ENCODE measurements around the gene KCNIP1. TPM values are rescaled to one million over a fixed set of nuclear protein-coding genes. Genes with fewer than 3 reads are reported as not detected.

Gene KCNIP1
- total and polyA plus RNA-seq, 2 of the 8 experiments (the other 6 are each of a cell fraction or from before 2014, with no cell fraction given), result 0.52 to 0.83 TPM

DNA sequence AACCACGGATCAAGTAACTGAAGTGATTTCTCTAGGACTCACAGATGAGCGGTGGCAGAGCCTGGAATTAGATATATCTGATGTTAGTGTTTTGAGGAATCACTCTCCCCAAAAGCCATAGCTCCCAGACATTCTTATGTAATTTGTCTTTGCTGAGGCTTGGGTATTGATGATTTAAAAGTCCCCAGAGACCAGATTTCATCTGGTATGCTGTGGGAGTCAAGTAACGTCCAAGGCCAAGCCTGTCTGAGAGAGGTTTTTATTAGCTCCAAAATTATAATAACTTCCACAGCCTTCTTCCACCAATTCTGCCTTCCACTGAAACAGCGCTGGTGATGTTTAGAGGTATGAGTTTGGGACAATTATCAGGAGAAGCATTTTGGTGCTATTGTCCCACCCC is 21.3 kb upstream of the KCNIP1 start:
- H3K27me3 ChIP-seq (replicated peaks in 1 of 4; ENCODE audit: control insufficient read depth in 3 of 4, extremely low read depth in 1 of 4, insufficient read depth in 3 of 4, low read length in 3 of 4), result no peaks in the 10 kb centered on the region; a peak in 1 of 7 replicates
- H3K36me3 ChIP-seq (ENCODE audit: control insufficient read depth in 2 of 4, insufficient read depth in 4 of 4, low read length in 3 of 4), result no peaks in the 10 kb centered on the region
- no peaks in the 10 kb centered on the region for H3K9me3 ChIP-seq (ENCODE audit: insufficient read depth in 2 of 2, low read depth in 1 of 2, low read length in 1 of 2)
- H3K23me2 ChIP-seq (ENCODE audit: low read depth, low read length), result no peaks in the 10 kb centered on the region; the same call in 1 of the 2 replicates
- peak in 1 of 2 experiments; percentile 14 for DNase-seq (ENCODE audit: low read depth in 1 of 2, low spot score in 2 of 2)
- no peak overlapping the region for H2AFZ ChIP-seq (ENCODE audit: low read length)
- no peak overlapping the region for H3K4ac ChIP-seq (replicated peaks; ENCODE audit: insufficient read length, low read depth, low read length)
- no peak overlapping the region for H3K14ac ChIP-seq (ENCODE audit: insufficient read length)
- no peak overlapping the region for H2BK120ac ChIP-seq (replicated peaks; ENCODE audit: low read depth, low read length)
- no peak overlapping the region for H3K4me2 ChIP-seq (ENCODE audit: insufficient read depth in 1 of 2, low read depth in 2 of 2, low read length in 2 of 2)
- CTCF ChIA-PET (ENCODE audit: partially characterized antibody), result interaction anchor here (1.1 to 5.3 kb wide), 5 partner anchors 8 to 256 kb away, joined by 3 to 25 read pairs (median 3); no protein-coding TSS in a partner anchor
- no peak overlapping the region for H3K18ac ChIP-seq (ENCODE audit: extremely low read depth, low read length)
- no peak overlapping the region for H4K91ac ChIP-seq (replicated peaks; ENCODE audit: insufficient read length, low read length)
- no peak for TF ChIP-seq CHD1 (IDR thresholded peaks at IDR 0.05; ENCODE audit: low read depth, low read length)
- no peak for TF ChIP-seq RNF2 (IDR thresholded peaks at IDR 0.05; ENCODE audit: borderline replicate concordance, low read depth, low read length, missing control alignments, poor library complexity, severe bottlenecking)
- TF ChIP-seq JUND (IDR thresholded peaks at IDR 0.05; ENCODE audit: low read length), result no peak
- no peak for TF ChIP-seq SUZ12 (IDR thresholded peaks at IDR 0.05; ENCODE audit: low read length)
- no peak overlapping the region for H4K5ac ChIP-seq (ENCODE audit: insufficient read length, low read depth, low read length)
- peaks cover 0 to 4% (median 0%) of the 10 kb centered on the region in 4 experiments; a peak in 1 of 7 replicates for H3K4me1 ChIP-seq (replicated peaks in 1 of 4; ENCODE audit: control insufficient read depth in 3 of 4, insufficient read depth in 4 of 4, low read length in 3 of 4)
- POLR2A ChIA-PET (ENCODE audit: partially characterized antibody), result no interaction called here
- H2AK5ac ChIP-seq (ENCODE audit: low read depth, low read length), result no peak overlapping the region
- H3K79me2 ChIP-seq (ENCODE audit: control insufficient read depth in 1 of 2, insufficient read depth in 2 of 2, low read length in 2 of 2), result no peaks in the 10 kb centered on the region
- WGBS, 2 experiments (ENCODE audit: extremely low coverage in 1 of 2, insufficient coverage in 1 of 2, insufficient read length in 1 of 2, insufficient replicate concordance in 2 of 2, low coverage in 1 of 2, low lambda C conversion rate in 2 of 2, missing lambda C conversion rate in 1 of 2), result 90% methylated on average over 4 of the region's 4 CpGs; no CpG with 5 or more reads in 1 of the 2 experiments
- no peak overlapping the region for H3K56ac ChIP-seq (replicated peaks; ENCODE audit: insufficient read length, low read depth, low read length)
- no peak overlapping the region for H2BK15ac ChIP-seq (ENCODE audit: low read length)
- no peak overlapping the region for H3K4me3 ChIP-seq (ENCODE audit: extremely low read depth in 1 of 4, insufficient read depth in 2 of 4, low read depth in 3 of 4, low read length in 4 of 4)
- no peak overlapping the region for H2BK12ac ChIP-seq (ENCODE audit: low read depth, low read length)
- H3K27ac ChIP-seq (ENCODE audit: low read depth, low read length), result no peak overlapping the region
- H2BK20ac ChIP-seq (ENCODE audit: low read length), result no peak overlapping the region
- no peak overlapping the region for H2BK5ac ChIP-seq (ENCODE audit: low read depth, low read length)
- FAIRE-seq, result no peak
- no peaks in the 10 kb centered on the region for H3K79me1 ChIP-seq (ENCODE audit: low read depth, low read length)
- no peak overlapping the region for H3K9ac ChIP-seq (replicated peaks in 1 of 4; ENCODE audit: extremely low read depth in 1 of 4, low read depth in 3 of 4, low read length in 3 of 4)
- no peak overlapping the region for H3K23ac ChIP-seq (ENCODE audit: insufficient read length)
- no peaks in the 10 kb centered on the region for H4K20me1 ChIP-seq (replicated peaks in 1 of 2; ENCODE audit: control insufficient read depth in 1 of 2, insufficient read depth in 2 of 2, low read length in 2 of 2)
- H4K8ac ChIP-seq (ENCODE audit: extremely low read depth, insufficient read depth, low read length), result no peak overlapping the region

Data from H1 (cell line).